Smooth muscle cell (in vitro differentiated cells): ENCODE data around the gene CEP120. TPM values are rescaled to one million over a fixed set of nuclear protein-coding genes. Genes with fewer than 3 reads are reported as not detected.
A peak's percentile ranks its signal among the peaks of the same experiment; 100 is the strongest.

ENCODE experiments used
- DNase-seq: peaks from one replicate; lab custom pipeline; 2025; ENCODE audit not compliant: unreplicated experiment; lab: John Stamatoyannopoulos, UW
- H2AFZ ChIP-seq: fragments of 200-600 bp; sonication (generic); 2 replicates; pipeline ENCODE4 v1.6.0; 2016; ENCODE audit warnings: antibody characterized with exemption, low read depth, mild to moderate bottlenecking
- H3F3A ChIP-seq: fragments of 200-600 bp; sonication (generic); 2 replicates; pipeline ENCODE4 v1.6.0; 2017; ENCODE audit warnings: antibody characterized with exemption, low read depth
- H3K27ac ChIP-seq: fragments of 200-600 bp; sonication (generic); 2 replicates; pipeline ENCODE4 v1.5.1; 2016; ENCODE audit warnings: low read depth, mild to moderate bottlenecking
- H3K27me3 ChIP-seq: fragments of 200-600 bp; sonication (generic); 2 replicates; pipeline ENCODE4 v1.6.1; 2016; ENCODE audit warnings: low read depth, mild to moderate bottlenecking
- H3K36me3 ChIP-seq: fragments of 200-600 bp; sonication (generic); 2 replicates; pipeline ENCODE4 v1.5.1; 2016; ENCODE audit warnings: low read depth
- H3K4me1 ChIP-seq: fragments of 200-600 bp; sonication (generic); 2 replicates; pipeline ENCODE4 v1.5.1; 2016; ENCODE audit warnings: low read depth
- H3K4me2 ChIP-seq: fragments of 200-600 bp; sonication (generic); 2 replicates; pipeline ENCODE4 v1.6.0; 2016; ENCODE audit warnings: mild to moderate bottlenecking
- H3K4me3 ChIP-seq: fragments of 200-600 bp; sonication (generic); 2 replicates; pipeline ENCODE4 v1.5.1; 2016; ENCODE audit warnings: mild to moderate bottlenecking
- H3K79me2 ChIP-seq: fragments of 200-600 bp; sonication (generic); 2 replicates; pipeline ENCODE4 v1.6.0; 2016; ENCODE audit warnings: low read depth, mild to moderate bottlenecking
- H3K9ac ChIP-seq: fragments of 200-600 bp; sonication (generic); 2 replicates; pipeline ENCODE4 v1.6.0; 2016; ENCODE audit warnings: low read depth
- H3K9me3 ChIP-seq: fragments of 200-600 bp; sonication (generic); replicated peaks from 2 replicates; pipeline ENCODE4 v1.5.1; 2016; ENCODE audit warnings: low read depth
- H4K20me1 ChIP-seq: fragments of 200-600 bp; sonication (generic); 2 replicates; pipeline ENCODE4 v1.6.0; 2016; ENCODE audit warnings: low read depth
- CTCF ChIP-seq: fragments of 200-600 bp; sonication (generic); IDR thresholded peaks from 2 replicates; pipeline ENCODE4 v1.5.1; 2017; ENCODE audit warnings: borderline replicate concordance, mild to moderate bottlenecking, antibody characterized with exemption; ENCODE audit not compliant: insufficient read depth, poor library complexity, severe bottlenecking
- WGBS: methylation state at CpG from one replicate; pipeline ENCODE4 v1.1.7; 2016; ENCODE audit warnings: low lambda C conversion rate; 5-methylcytosine and 5-hydroxymethylcytosine counted together
- polyA plus RNA-seq: library from polyadenylated mRNA; unstranded; fragments of >200 nt; fragmentation: Nextera tagmentation; extraction: Ambion mirVana; gene quantifications from 2 replicates; pipeline ENCODE4 v1.2.1, GENCODE V29; 2016
- total RNA-seq: library from RNA; depleted of rRNA; stranded (reverse); fragments of >200 nt; gene quantifications from 2 replicates; pipeline ENCODE4 v1.2.3, GENCODE V29; 2014

The CEP120 gene
- total and polyA plus RNA-seq, 2 experiments from 2014 or later, result 6.5 to 30.2 TPM

GRCh38 chr5:123455095-123455494 lies 31.9 kb upstream of the CEP120 start:
- Histone ChIP-seq H3F3A (no peaks in the 10 kb centered on the region), H3K36me3 (no peaks in the 10 kb centered on the region), H3K9me3 (no peaks in the 10 kb centered on the region), H3K9ac (no peak overlapping the region), H3K27me3 (no peaks in the 10 kb centered on the region), H2AFZ (peak overlapping the region; percentile 61), H4K20me1 (no peaks in the 10 kb centered on the region), H3K4me2 (peak overlapping the region; percentile 9), H3K27ac (no peak overlapping the region), H3K4me1 (no peaks in the 10 kb centered on the region), H3K79me2 (no peaks in the 10 kb centered on the region), H3K4me3 (no peak overlapping the region)
- TF ChIP-seq CTCF, result no peak
- no peak for DNase-seq
- 65% methylated on average over 3 of the region's 3 CpGs for WGBS

GRCh38 chr5:123454259-123454911 lies 31.2 kb upstream of the CEP120 start:
- no peak overlapping the region for H3K4me3 ChIP-seq
- 23% methylated on average over 1 of the region's 1 CpG for WGBS
- no peak overlapping the region for H3K27ac ChIP-seq
- H3K9me3 ChIP-seq, result no peaks in the 10 kb centered on the region
- H3F3A ChIP-seq, result no peaks in the 10 kb centered on the region
- no peaks in the 10 kb centered on the region for H3K4me1 ChIP-seq
- H2AFZ ChIP-seq, result peak overlapping the region; percentile 61
- no peaks in the 10 kb centered on the region for H3K79me2 ChIP-seq
- no peaks in the 10 kb centered on the region for H4K20me1 ChIP-seq
- H3K4me2 ChIP-seq, result peak overlapping the region; percentile 9
- no peak for TF ChIP-seq CTCF
- H3K9ac ChIP-seq, result no peak overlapping the region
- H3K27me3 ChIP-seq, result no peaks in the 10 kb centered on the region
- no peak for DNase-seq
- no peaks in the 10 kb centered on the region for H3K36me3 ChIP-seq

GRCh38 chr5:123452401-123452800 lies 29.2 kb upstream of the CEP120 start:
- TF ChIP-seq CTCF, result no peak
- H3K27me3 ChIP-seq, result no peaks in the 10 kb centered on the region
- WGBS, result 76% methylated on average over 4 of the region's 4 CpGs
- no peaks in the 10 kb centered on the region for H3K9me3 ChIP-seq
- H3K4me1 ChIP-seq, result no peaks in the 10 kb centered on the region
- H2AFZ ChIP-seq, result no peak overlapping the region
- H3K36me3 ChIP-seq, result no peaks in the 10 kb centered on the region
- H4K20me1 ChIP-seq, result no peaks in the 10 kb centered on the region
- H3K27ac ChIP-seq, result no peak overlapping the region
- H3K79me2 ChIP-seq, result no peaks in the 10 kb centered on the region
- no peak overlapping the region for H3K4me3 ChIP-seq
- DNase-seq, result no peak
- no peak overlapping the region for H3K9ac ChIP-seq
- no peaks in the 10 kb centered on the region for H3F3A ChIP-seq
- H3K4me2 ChIP-seq, result no peak overlapping the region

GRCh38 chr5:123451047-123451446 lies 27.8 kb upstream of the CEP120 start:
- Histone ChIP-seq H3K9me3 (no peaks in the 10 kb centered on the region), H2AFZ (peak overlapping the region; percentile 20), H4K20me1 (no peaks in the 10 kb centered on the region), H3K9ac (no peak overlapping the region), H3K4me1 (no peaks in the 10 kb centered on the region), H3K4me3 (no peak overlapping the region), H3K79me2 (no peaks in the 10 kb centered on the region), H3K27me3 (no peaks in the 10 kb centered on the region), H3K4me2 (no peak overlapping the region), H3K27ac (no peak overlapping the region), H3K36me3 (no peaks in the 10 kb centered on the region), H3F3A (no peaks in the 10 kb centered on the region)
- 76% methylated on average over 3 of the region's 3 CpGs for WGBS
- no peak for TF ChIP-seq CTCF
- no peak for DNase-seq
